SK-N-SH treated with all-trans-retinoic acid at 6 μM for 48 hours (cell line): ENCODE data around the gene CLDN25.

Experiments used
- ARNTL ChIP-seq: fragments of 450-650 bp; formaldehyde crosslinking; IDR thresholded peaks from 2 replicates; pipeline ENCODE4 v1.5.0; 2020; ENCODE audit warnings: low read depth, mild to moderate bottlenecking, moderate library complexity, borderline replicate concordance
- BACH2 ChIP-seq: fragments of 250-450 bp; sonication (Bioruptor Pico); IDR thresholded peaks from 2 replicates; pipeline ENCODE4 v1.9.0; 2021; ENCODE audit warnings: mild to moderate bottlenecking, borderline replicate concordance
- CSDC2 ChIP-seq: fragments of 250-450 bp; sonication (Bioruptor Pico); IDR thresholded peaks from 2 replicates; pipeline ENCODE4 v1.5.0; 2020; ENCODE audit warnings: mild to moderate bottlenecking, moderate library complexity
- GLIS3 ChIP-seq: fragments of 250-450 bp; sonication (Bioruptor Pico); IDR thresholded peaks from 2 replicates; pipeline ENCODE4 v1.5.0; 2020; ENCODE audit warnings: mild to moderate bottlenecking, moderate library complexity
- ISL1 ChIP-seq: fragments of 250-450 bp; sonication (Bioruptor Pico); IDR thresholded peaks from 2 replicates; pipeline ENCODE4 v2.1.2; 2022; ENCODE audit warnings: mild to moderate bottlenecking, moderate library complexity
- PPARA ChIP-seq: fragments of 250-450 bp; sonication (Bioruptor Pico); IDR thresholded peaks from 2 replicates; pipeline ENCODE4 v1.5.0; 2020; ENCODE audit warnings: mild to moderate bottlenecking, borderline replicate concordance
- ZFP3 ChIP-seq: fragments of 250-450 bp; sonication (Bioruptor Pico); IDR thresholded peaks from 2 replicates; pipeline ENCODE4 v1.5.0; 2020; ENCODE audit warnings: mild to moderate bottlenecking, moderate library complexity
- ZFP30 ChIP-seq: fragments of 450-650 bp; formaldehyde crosslinking; IDR thresholded peaks from 2 replicates; pipeline ENCODE4 v1.5.0; 2022; ENCODE audit warnings: mild to moderate bottlenecking, moderate library complexity
- ZNF565 ChIP-seq: fragments of 450-650 bp; formaldehyde crosslinking; conservative IDR thresholded peaks from 2 replicates; pipeline ENCODE4 v1.5.0; 2020; ENCODE audit warnings: low read depth, mild to moderate bottlenecking, moderate library complexity
- ZNF8 ChIP-seq: fragments of 450-650 bp; formaldehyde crosslinking; IDR thresholded peaks from 2 replicates; pipeline ENCODE4 v1.5.0; 2020; ENCODE audit warnings: mild to moderate bottlenecking, moderate library complexity
- TF ChIP-seq, protein P1 (sequence below): fragments of 250-450 bp; sonication (Bioruptor Pico); IDR thresholded peaks from 2 replicates; pipeline ENCODE4 v1.8.0; 2020; ENCODE audit warnings: mild to moderate bottlenecking, moderate library complexity, borderline replicate concordance
- TF ChIP-seq, protein P2 (sequence below): fragments of 250-450 bp; sonication (Bioruptor Pico); IDR thresholded peaks from 2 replicates; pipeline ENCODE4 v1.5.1; 2021; ENCODE audit warnings: mild to moderate bottlenecking, moderate library complexity
- TF ChIP-seq, protein P3 (sequence below): fragments of 250-450 bp; sonication (Bioruptor Pico); IDR thresholded peaks from 2 replicates; pipeline ENCODE4 v1.8.0; 2021; ENCODE audit warnings: low read depth, mild to moderate bottlenecking, moderate library complexity, borderline replicate concordance

DNA sequence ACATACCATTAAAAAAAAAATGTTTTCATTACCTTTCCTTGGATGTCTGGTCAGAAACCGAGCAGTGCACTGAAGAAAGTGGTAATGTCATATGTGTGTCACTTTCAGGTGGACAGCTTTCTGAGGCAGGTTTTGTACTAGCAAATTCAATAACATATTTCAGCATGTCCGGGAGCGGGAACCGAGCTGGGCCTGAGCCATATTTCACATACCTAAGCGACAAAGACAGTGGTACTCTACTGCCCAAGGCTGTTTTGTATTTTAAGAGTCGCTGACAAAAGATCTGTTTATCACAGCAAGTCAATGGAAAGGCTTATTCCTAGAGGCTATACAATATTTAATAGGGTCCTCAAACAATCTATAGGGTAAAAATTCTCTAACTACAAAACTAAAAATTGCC is 38.0 kb downstream of the CLDN25 start:
- TF ChIP-seq, protein P1, sequence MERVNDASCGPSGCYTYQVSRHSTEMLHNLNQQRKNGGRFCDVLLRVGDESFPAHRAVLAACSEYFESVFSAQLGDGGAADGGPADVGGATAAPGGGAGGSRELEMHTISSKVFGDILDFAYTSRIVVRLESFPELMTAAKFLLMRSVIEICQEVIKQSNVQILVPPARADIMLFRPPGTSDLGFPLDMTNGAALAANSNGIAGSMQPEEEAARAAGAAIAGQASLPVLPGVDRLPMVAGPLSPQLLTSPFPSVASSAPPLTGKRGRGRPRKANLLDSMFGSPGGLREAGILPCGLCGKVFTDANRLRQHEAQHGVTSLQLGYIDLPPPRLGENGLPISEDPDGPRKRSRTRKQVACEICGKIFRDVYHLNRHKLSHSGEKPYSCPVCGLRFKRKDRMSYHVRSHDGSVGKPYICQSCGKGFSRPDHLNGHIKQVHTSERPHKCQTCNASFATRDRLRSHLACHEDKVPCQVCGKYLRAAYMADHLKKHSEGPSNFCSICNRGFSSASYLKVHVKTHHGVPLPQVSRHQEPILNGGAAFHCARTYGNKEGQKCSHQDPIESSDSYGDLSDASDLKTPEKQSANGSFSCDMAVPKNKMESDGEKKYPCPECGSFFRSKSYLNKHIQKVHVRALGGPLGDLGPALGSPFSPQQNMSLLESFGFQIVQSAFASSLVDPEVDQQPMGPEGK (CRISPR knock-in tag): no peak
- TF ChIP-seq, protein P2, sequence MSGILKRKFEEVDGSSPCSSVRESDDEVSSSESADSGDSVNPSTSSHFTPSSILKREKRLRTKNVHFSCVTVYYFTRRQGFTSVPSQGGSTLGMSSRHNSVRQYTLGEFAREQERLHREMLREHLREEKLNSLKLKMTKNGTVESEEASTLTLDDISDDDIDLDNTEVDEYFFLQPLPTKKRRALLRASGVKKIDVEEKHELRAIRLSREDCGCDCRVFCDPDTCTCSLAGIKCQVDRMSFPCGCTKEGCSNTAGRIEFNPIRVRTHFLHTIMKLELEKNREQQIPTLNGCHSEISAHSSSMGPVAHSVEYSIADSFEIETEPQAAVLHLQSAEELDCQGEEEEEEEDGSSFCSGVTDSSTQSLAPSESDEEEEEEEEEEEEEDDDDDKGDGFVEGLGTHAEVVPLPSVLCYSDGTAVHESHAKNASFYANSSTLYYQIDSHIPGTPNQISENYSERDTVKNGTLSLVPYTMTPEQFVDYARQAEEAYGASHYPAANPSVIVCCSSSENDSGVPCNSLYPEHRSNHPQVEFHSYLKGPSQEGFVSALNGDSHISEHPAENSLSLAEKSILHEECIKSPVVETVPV (CRISPR knock-in tag): no peak
- TF ChIP-seq ARNTL: no peak
- no peak for TF ChIP-seq GLIS3 (CRISPR knock-in tag)
- no peak for TF ChIP-seq ZFP3 (CRISPR knock-in tag)
- no peak for TF ChIP-seq CSDC2 (CRISPR knock-in tag)
- TF ChIP-seq ZNF8 (CRISPR knock-in tag): no peak
- TF ChIP-seq, protein P3, sequence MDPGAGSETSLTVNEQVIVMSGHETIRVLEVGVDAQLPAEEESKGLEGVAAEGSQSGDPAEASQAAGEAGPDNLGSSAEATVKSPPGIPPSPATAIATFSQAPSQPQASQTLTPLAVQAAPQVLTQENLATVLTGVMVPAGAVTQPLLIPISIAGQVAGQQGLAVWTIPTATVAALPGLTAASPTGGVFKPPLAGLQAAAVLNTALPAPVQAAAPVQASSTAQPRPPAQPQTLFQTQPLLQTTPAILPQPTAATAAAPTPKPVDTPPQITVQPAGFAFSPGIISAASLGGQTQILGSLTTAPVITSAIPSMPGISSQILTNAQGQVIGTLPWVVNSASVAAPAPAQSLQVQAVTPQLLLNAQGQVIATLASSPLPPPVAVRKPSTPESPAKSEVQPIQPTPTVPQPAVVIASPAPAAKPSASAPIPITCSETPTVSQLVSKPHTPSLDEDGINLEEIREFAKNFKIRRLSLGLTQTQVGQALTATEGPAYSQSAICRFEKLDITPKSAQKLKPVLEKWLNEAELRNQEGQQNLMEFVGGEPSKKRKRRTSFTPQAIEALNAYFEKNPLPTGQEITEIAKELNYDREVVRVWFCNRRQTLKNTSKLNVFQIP (CRISPR knock-in tag): no peak
- no peak for TF ChIP-seq ISL1
- no peak for TF ChIP-seq ZNF565 (CRISPR knock-in tag)
- TF ChIP-seq BACH2 (CRISPR knock-in tag): no peak
- TF ChIP-seq ZFP30 (CRISPR knock-in tag): no peak
- no peak for TF ChIP-seq PPARA (CRISPR knock-in tag)
